PC-9 (cell line): ENCODE measurements around the gene MAPT. TPM values are rescaled to one million over a fixed set of nuclear protein-coding genes. Genes with fewer than 3 reads are reported as not detected.

Experiments
- BruUV-seq: library from RNA; stranded (reverse); fragments of 400-500 nt; replicated peaks from 2 replicates; lab custom pipeline; 2021; lab: Mats Ljungman, UMichigan
- CTCF ChIA-PET: fragments of 300-600 bp; sonication (Branson Sonifier 250); formaldehyde crosslinking; loops from one replicate; lab custom pipeline; 2022; ENCODE audit warnings: antibody characterized with exemption; lab: Charles Lee
- POLR2A ChIA-PET: fragments of 300-600 bp; sonication (Branson Sonifier 250); formaldehyde crosslinking; loops from one replicate; lab custom pipeline; 2022; ENCODE audit warnings: antibody characterized with exemption; ENCODE audit not compliant: unreplicated experiment; lab: Charles Lee
- DNase-seq, 2 experiments: peaks; one replicate each; pipeline versions ENCODE4 v3.0.0 to v3.0.0-alpha.2; 2015 to 2022; ENCODE audit warnings: mixed read lengths in 1 of 2
- H2AFZ ChIP-seq: fragments of 200-600 bp; sonication (generic); 2 replicates; pipeline ENCODE4 v1.8.1; 2017; ENCODE audit warnings: antibody characterized with exemption
- H3F3A ChIP-seq: fragments of 200-600 bp; sonication (generic); 2 replicates; pipeline ENCODE4 v1.8.1; 2017; ENCODE audit warnings: antibody characterized with exemption, mild to moderate bottlenecking, low read depth; ENCODE audit not compliant: insufficient read depth
- H3K27ac ChIP-seq: fragments of 200-600 bp; sonication (generic); 2 replicates; pipeline ENCODE4 v1.6.1; 2016; ENCODE audit warnings: mixed run types
- H3K27me3 ChIP-seq: fragments of 200-600 bp; sonication (generic); 2 replicates; pipeline ENCODE4 v1.6.1; 2016; ENCODE audit warnings: low read depth, mixed run types; ENCODE audit not compliant: insufficient read depth
- H3K36me3 ChIP-seq: fragments of 200-600 bp; sonication (generic); 2 replicates; pipeline ENCODE4 v1.6.1; 2016; ENCODE audit warnings: low read depth, mixed run types
- H3K4me1 ChIP-seq: fragments of 200-600 bp; sonication (generic); replicated peaks from 2 replicates; pipeline ENCODE4 v1.6.1; 2016; ENCODE audit warnings: mixed run types; ENCODE audit not compliant: insufficient read depth
- H3K4me2 ChIP-seq: fragments of 200-600 bp; sonication (generic); 2 replicates; pipeline ENCODE4 v1.6.1; 2017; ENCODE audit warnings: mixed run types
- H3K4me3 ChIP-seq: fragments of 200-600 bp; sonication (generic); 2 replicates; pipeline ENCODE4 v1.6.1; 2016; ENCODE audit warnings: mixed run types
- H3K79me2 ChIP-seq: fragments of 200-600 bp; sonication (generic); 2 replicates; pipeline ENCODE4 v1.6.1; 2017; ENCODE audit warnings: low read depth, mixed run types
- H3K9me2 ChIP-seq: fragments of 200-600 bp; sonication (generic); 2 replicates; pipeline ENCODE4 v1.8.1; 2017; ENCODE audit warnings: mild to moderate bottlenecking; ENCODE audit not compliant: insufficient read depth
- H3K9me3 ChIP-seq: fragments of 200-600 bp; sonication (generic); 2 replicates; pipeline ENCODE4 v1.8.1; 2016; ENCODE audit warnings: low read depth; ENCODE audit not compliant: insufficient read depth
- H4K20me1 ChIP-seq: fragments of 200-600 bp; sonication (generic); 2 replicates; pipeline ENCODE4 v1.8.1; 2017; ENCODE audit not compliant: insufficient read depth
- EZH2 ChIP-seq: fragments of 200-600 bp; sonication (generic); IDR thresholded peaks from 2 replicates; pipeline ENCODE4 v1.8.0; 2017; ENCODE audit warnings: antibody characterized with exemption, low read depth
- intact Hi-C: fragments of 100-400 bp; cut with micrococcal nuclease; formaldehyde crosslinking; loops from one replicate; pipeline ENCODE4 v1.10.0; 2022; ENCODE audit not compliant: unreplicated experiment
- total RNA-seq: library from RNA; stranded (reverse); gene quantifications from 2 replicates; pipeline ENCODE4 v1.2.3, GENCODE V29; 2021
- TF ChIP-seq, protein P1 (sequence below): fragments of 200-600 bp; sonication (generic); conservative IDR thresholded peaks from 2 replicates; pipeline ENCODE4 v1.6.1; 2017; ENCODE audit warnings: mixed run types, antibody characterized with exemption, mild to moderate bottlenecking, moderate library complexity

Gene MAPT
- total RNA-seq, 1 experiment from 2014 or later = 0.85 TPM

DNA sequence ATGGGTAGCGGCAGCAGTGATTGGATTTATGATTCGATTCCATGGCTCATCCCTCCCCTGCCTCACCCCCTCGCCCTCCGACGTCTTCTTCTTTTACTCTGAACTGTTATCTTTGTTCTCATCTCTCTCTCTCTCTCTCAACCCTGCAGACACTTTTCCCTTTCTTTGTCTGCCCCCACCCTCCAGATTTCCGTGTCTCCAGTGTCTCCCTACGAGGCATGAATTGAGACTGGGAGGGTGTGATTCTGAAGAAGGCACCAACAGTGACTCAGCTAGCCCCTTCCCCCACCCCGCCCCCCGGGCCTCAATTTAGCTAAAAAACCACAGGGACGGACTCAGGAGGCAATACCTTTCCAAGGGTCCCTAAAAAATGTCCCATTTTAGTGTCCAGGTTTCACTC is 57.0 kb downstream of the MAPT start:
- Histone ChIP-seq H3F3A (peaks cover 5% of the 10 kb centered on the region; the same call in 1 of the 2 replicates), H3K9me2 (no peaks in the 10 kb centered on the region), H2AFZ (no peak overlapping the region), H3K27me3 (peaks cover 34% of the 10 kb centered on the region; the same call in 1 of the 2 replicates), H3K4me2 (no peak overlapping the region), H3K27ac (no peak overlapping the region), H3K36me3 (no peaks in the 10 kb centered on the region), H4K20me1 (no peaks in the 10 kb centered on the region), H3K9me3 (no peaks in the 10 kb centered on the region), H3K4me3 (no peak overlapping the region), H3K79me2 (no peaks in the 10 kb centered on the region), H3K4me1 (peaks cover 5% of the 10 kb centered on the region; the same call in 1 of the 2 replicates)
- intact Hi-C loops = no loop called here
- POLR2A ChIA-PET = no interaction called here
- BruUV-seq = no TSS peak
- TF ChIP-seq, protein P1, sequence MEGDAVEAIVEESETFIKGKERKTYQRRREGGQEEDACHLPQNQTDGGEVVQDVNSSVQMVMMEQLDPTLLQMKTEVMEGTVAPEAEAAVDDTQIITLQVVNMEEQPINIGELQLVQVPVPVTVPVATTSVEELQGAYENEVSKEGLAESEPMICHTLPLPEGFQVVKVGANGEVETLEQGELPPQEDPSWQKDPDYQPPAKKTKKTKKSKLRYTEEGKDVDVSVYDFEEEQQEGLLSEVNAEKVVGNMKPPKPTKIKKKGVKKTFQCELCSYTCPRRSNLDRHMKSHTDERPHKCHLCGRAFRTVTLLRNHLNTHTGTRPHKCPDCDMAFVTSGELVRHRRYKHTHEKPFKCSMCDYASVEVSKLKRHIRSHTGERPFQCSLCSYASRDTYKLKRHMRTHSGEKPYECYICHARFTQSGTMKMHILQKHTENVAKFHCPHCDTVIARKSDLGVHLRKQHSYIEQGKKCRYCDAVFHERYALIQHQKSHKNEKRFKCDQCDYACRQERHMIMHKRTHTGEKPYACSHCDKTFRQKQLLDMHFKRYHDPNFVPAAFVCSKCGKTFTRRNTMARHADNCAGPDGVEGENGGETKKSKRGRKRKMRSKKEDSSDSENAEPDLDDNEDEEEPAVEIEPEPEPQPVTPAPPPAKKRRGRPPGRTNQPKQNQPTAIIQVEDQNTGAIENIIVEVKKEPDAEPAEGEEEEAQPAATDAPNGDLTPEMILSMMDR = no peak
- TF ChIP-seq EZH2 = no peak
- no peak for DNase-seq
- CTCF ChIA-PET = no interaction called here

DNA sequence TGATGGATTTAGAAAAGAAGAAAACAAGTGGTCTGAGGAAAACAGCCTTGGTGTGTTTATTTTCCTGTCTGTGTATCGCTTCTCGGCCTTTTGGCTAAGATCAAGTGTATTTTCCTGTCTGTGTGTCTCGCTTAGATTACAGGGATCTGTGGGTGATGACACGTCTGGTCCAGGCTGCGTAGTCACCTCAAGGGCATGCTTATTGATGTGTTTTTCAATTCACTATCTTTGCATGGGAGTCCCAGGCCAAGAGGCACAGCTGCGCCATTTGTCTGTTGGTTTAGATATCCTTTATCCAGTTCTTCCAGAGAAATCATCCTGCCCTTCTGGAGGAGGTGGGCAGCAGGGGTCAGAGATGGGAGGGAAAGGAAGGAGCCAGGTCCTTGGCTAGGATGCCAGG is 57.6 kb downstream of the MAPT start:
- DNase-seq = no peak
- POLR2A ChIA-PET = no interaction called here
- H2AFZ ChIP-seq = no peak overlapping the region
- no peaks in the 10 kb centered on the region for H3K9me2 ChIP-seq
- no peak overlapping the region for H3K4me3 ChIP-seq
- H3K4me2 ChIP-seq = no peak overlapping the region
- H3K79me2 ChIP-seq = no peaks in the 10 kb centered on the region
- CTCF ChIA-PET = no interaction called here
- peaks cover 5% of the 10 kb centered on the region; the same call in 1 of the 2 replicates for H3F3A ChIP-seq
- intact Hi-C loops = no loop called here
- no peaks in the 10 kb centered on the region for H3K36me3 ChIP-seq
- no TSS peak for BruUV-seq
- peaks cover 34% of the 10 kb centered on the region; the same call in 1 of the 2 replicates for H3K27me3 ChIP-seq
- no peak for TF ChIP-seq EZH2
- TF ChIP-seq, protein P1 = no peak
- no peaks in the 10 kb centered on the region for H3K9me3 ChIP-seq
- H3K27ac ChIP-seq = no peak overlapping the region
- H4K20me1 ChIP-seq = no peaks in the 10 kb centered on the region
- peaks cover 5% of the 10 kb centered on the region; the same call in 1 of the 2 replicates for H3K4me1 ChIP-seq

DNA sequence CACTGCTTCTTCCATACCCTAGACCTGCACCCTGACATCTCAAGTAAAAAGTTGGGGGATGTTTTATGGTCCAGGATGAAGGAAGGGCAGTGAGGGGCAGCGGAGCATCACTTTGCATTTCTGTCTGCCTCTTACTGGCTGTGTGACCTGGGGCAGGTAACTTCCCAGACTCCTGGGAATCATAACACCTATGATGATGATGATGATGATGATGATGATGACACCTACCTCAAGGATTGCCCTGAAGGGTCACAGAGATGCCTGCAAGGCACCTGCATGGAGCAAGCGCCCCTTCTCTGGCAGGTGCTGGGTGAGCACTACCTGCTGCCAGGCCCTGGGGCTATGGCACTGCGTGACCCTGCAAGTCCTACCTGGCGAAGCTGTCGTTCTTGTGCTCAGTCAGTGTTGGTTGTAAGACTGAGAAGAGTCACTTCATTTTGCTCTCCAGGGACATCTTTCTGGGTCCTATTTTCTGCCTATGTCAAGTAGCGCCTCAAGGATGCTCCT is 58.5 kb downstream of the MAPT start:
- no peaks in the 10 kb centered on the region for H3K9me3 ChIP-seq
- peaks cover 5% of the 10 kb centered on the region; the same call in 1 of the 2 replicates for H3F3A ChIP-seq
- H3K4me2 ChIP-seq = no peak overlapping the region
- no peaks in the 10 kb centered on the region for H3K79me2 ChIP-seq
- no peak overlapping the region for H3K4me3 ChIP-seq
- ChIA-PET CTCF (no interaction called here), POLR2A (no interaction called here)
- H3K36me3 ChIP-seq = no peaks in the 10 kb centered on the region
- H4K20me1 ChIP-seq = no peaks in the 10 kb centered on the region
- H3K4me1 ChIP-seq = peaks cover 5% of the 10 kb centered on the region; the same call in 1 of the 2 replicates
- no TSS peak for BruUV-seq
- H3K27me3 ChIP-seq = peaks cover 34% of the 10 kb centered on the region; the same call in 1 of the 2 replicates
- no peak overlapping the region for H3K27ac ChIP-seq
- no peak overlapping the region for H2AFZ ChIP-seq
- H3K9me2 ChIP-seq = no peaks in the 10 kb centered on the region
- intact Hi-C loops = no loop called here
- TF ChIP-seq EZH2 = no peak
- TF ChIP-seq, protein P1 = no peak
- no peak for DNase-seq
